Small intestine (tissue), 7 donors: Measurements from ENCODE around the gene ATP5F1C. TPM values are rescaled to one million over a fixed set of nuclear protein-coding genes. Genes with fewer than 3 reads are reported as not detected.
"Not testable (repeated sequence)": the region's sequence is repeated elsewhere in the genome, so short reads cannot be mapped to it uniquely, and the experiment has no call there.

ENCODE experiments used
- DNase-seq, 2 donors: peaks; one replicate each; pipeline versions ENCODE4 v3.0.0 to v3.0.0-alpha.2; 2013
- FAIRE-seq: peaks from 2 replicates; lab custom pipeline; 2012; peaks lifted over from hg19 to GRCh38; lab: Jason Lieb, UNC
- H3K27ac ChIP-seq, 3 donors: one replicate each; pipeline ENCODE4 v1.5.1; 2013; ENCODE audit warnings: low read length in 2 of 3, mild to moderate bottlenecking in 2 of 3, control low read depth in 1 of 3, inconsistent platforms in 1 of 3, low read depth in 1 of 3, moderate library complexity in 1 of 3
- H3K27me3 ChIP-seq, 3 donors: one replicate each; pipeline ENCODE4 v1.6.1; 2013; ENCODE audit warnings: low read length in 3 of 3, inconsistent platforms in 1 of 3; ENCODE audit not compliant: control insufficient read depth in 3 of 3, insufficient read depth in 3 of 3
- H3K36me3 ChIP-seq, 3 donors: one replicate each; pipeline ENCODE4 v1.6.1; 2013; ENCODE audit warnings: low read length in 3 of 3, inconsistent platforms in 1 of 3, low read depth in 1 of 3, mild to moderate bottlenecking in 1 of 3, moderate library complexity in 1 of 3; ENCODE audit not compliant: control insufficient read depth in 3 of 3, insufficient read depth in 2 of 3
- H3K4me1 ChIP-seq, 3 donors: one replicate each; pipeline ENCODE4 v1.6.1; 2013; ENCODE audit warnings: low read length in 2 of 3, inconsistent platforms in 1 of 3, low read depth in 1 of 3, mild to moderate bottlenecking in 1 of 3, moderate library complexity in 1 of 3; ENCODE audit not compliant: control insufficient read depth in 3 of 3, insufficient read depth in 2 of 3
- H3K4me3 ChIP-seq, 3 donors: one replicate each; pipeline ENCODE4 v1.5.1; 2013; ENCODE audit warnings: low read length in 3 of 3, control low read depth in 1 of 3, inconsistent platforms in 1 of 3, low read depth in 1 of 3, mild to moderate bottlenecking in 1 of 3, moderate library complexity in 1 of 3
- H3K9me3 ChIP-seq, 2 donors: one replicate each; pipeline ENCODE4 v1.6.1; 2013; ENCODE audit warnings: low read depth in 1 of 2, low read length in 1 of 2; ENCODE audit not compliant: control insufficient read depth in 2 of 2, insufficient read depth in 1 of 2
- WGBS, 3 donors: extraction: QIAGEN DNeasy Blood & Tissue Kit; methylation state at CpG; one replicate each; pipeline ENCODE4 v1.1.7; 2013; 5-methylcytosine and 5-hydroxymethylcytosine counted together
- polyA plus RNA-seq, 4 donors: library from polyadenylated mRNA; stranded (reverse) in 3 of 4; unstranded in 1 of 4; fragments of 200-250 nt in 3 of 4; fragments of 120-200 nt in 1 of 4; gene quantifications; one replicate each; pipeline versions ENCODE4 v1.2.1 to v1.2.3, GENCODE V29; 2013
- donor health status: healthy with polysubstance abuse.
- donor health status: control.
- donor health status: control.
- donor health status: Bipolar disorder and iron deficiency.
- donor health status: healthy.

The ATP5F1C gene
- polyA plus RNA-seq, 4 donors: 304 to 1,460 (median 611) TPM

GRCh38 chr10:7797582-7797981, 9.6 kb downstream of the ATP5F1C start:
- DNase-seq (no peak), FAIRE-seq (no peak)
- H3K36me3 ChIP-seq: peaks cover 9 to 24% (median 23%) of the 10 kb centered on the region in 3 donors
- no peaks in the 10 kb centered on the region for H3K9me3 ChIP-seq
- H3K27me3 ChIP-seq: no peaks in the 10 kb centered on the region
- 77 to 80% (median 77%) methylated on average over 6 of the region's 6 CpGs for WGBS, 3 donors
- H3K4me1 ChIP-seq: peaks cover 0 to 3% (median 0%) of the 10 kb centered on the region in 3 donors
- H3K4me3 ChIP-seq: no peak overlapping the region
- no peak overlapping the region for H3K27ac ChIP-seq

- no peaks in the 10 kb centered on the region for H3K9me3 ChIP-seq
Observed at GRCh38 chr10:7802606-7803005, 14.6 kb downstream of the ATP5F1C start.

GRCh38 chr10:7804216-7804615, 16.2 kb downstream of the ATP5F1C start:
- Histone ChIP-seq H3K27me3 (no peaks in the 10 kb centered on the region), H3K9me3 (no peaks in the 10 kb centered on the region), H3K4me1 (no peaks in the 10 kb centered on the region), H3K4me3 (no peak overlapping the region), H3K36me3 (peaks cover 11 to 25% (median 19%) of the 10 kb centered on the region in 3 donors), H3K27ac (no peak overlapping the region)
- DNase-seq (no peak), FAIRE-seq (no peak)
- 90 to 95% (median 94%) methylated on average over 6 of the region's 6 CpGs for WGBS, 3 donors

More at GRCh38 chr10:7802606-7803005, 14.6 kb downstream of the ATP5F1C start:
- Histone ChIP-seq H3K4me3 (no peak overlapping the region), H3K36me3 (peaks cover 11 to 28% (median 23%) of the 10 kb centered on the region in 3 donors), H3K27ac (no peak overlapping the region), H3K27me3 (no peaks in the 10 kb centered on the region), H3K4me1 (no peaks in the 10 kb centered on the region)
- DNase-seq (no peak), FAIRE-seq (no peak)
- WGBS, 3 donors: 94 to 96% (median 94%) methylated on average over 4 of the region's 4 CpGs

GRCh38 chr10:7804741-7805140, 16.8 kb downstream of the ATP5F1C start:
- H3K27me3 ChIP-seq: no peaks in the 10 kb centered on the region
- no peak for FAIRE-seq
- WGBS, 3 donors: 49 to 78% (median 70%) methylated on average over 2 of the region's 2 CpGs

GRCh38 chr10:7808686-7809267, 20.8 kb downstream of the ATP5F1C start:
- peaks cover 2 to 18% (median 2%) of the 10 kb centered on the region in 3 donors for H3K36me3 ChIP-seq

More at GRCh38 chr10:7804741-7805140, 16.8 kb downstream of the ATP5F1C start:
- Histone ChIP-seq H3K4me3 (no peak overlapping the region), H3K9me3 (no peaks in the 10 kb centered on the region), H3K4me1 (no peaks in the 10 kb centered on the region), H3K36me3 (peaks cover 11 to 25% (median 16%) of the 10 kb centered on the region in 3 donors), H3K27ac (no peak overlapping the region)
- no peak for DNase-seq

GRCh38 chr10:7810443-7810842, 22.5 kb downstream of the ATP5F1C start:
- Histone ChIP-seq H3K27ac (no peak overlapping the region), H3K36me3 (peaks cover 0 to 10% (median 2%) of the 10 kb centered on the region in 3 donors), H3K9me3 (no peaks in the 10 kb centered on the region), H3K4me3 (no peak overlapping the region), H3K27me3 (peaks cover 0 to 3% (median 0%) of the 10 kb centered on the region in 3 donors), H3K4me1 (no peaks in the 10 kb centered on the region)
- FAIRE-seq (no peak), DNase-seq (no peak)
- WGBS, 3 donors: 69 to 81% (median 73%) methylated on average over 7 of the region's 7 CpGs

More at GRCh38 chr10:7808686-7809267, 20.8 kb downstream of the ATP5F1C start:
- no peak for FAIRE-seq
- H3K27ac ChIP-seq: no peak overlapping the region
- DNase-seq: no peak
- H3K4me1 ChIP-seq: no peaks in the 10 kb centered on the region
- H3K27me3 ChIP-seq: peaks cover 0 to 3% (median 0%) of the 10 kb centered on the region in 3 donors
- 64 to 76% (median 68%) methylated on average over 4 of the region's 4 CpGs for WGBS, 3 donors
- no peaks in the 10 kb centered on the region for H3K9me3 ChIP-seq
- H3K4me3 ChIP-seq: no peak overlapping the region

- no peak overlapping the region for H3K27ac ChIP-seq
- H3K4me3 ChIP-seq: no peak overlapping the region
- WGBS, 3 donors: 78 to 88% (median 85%) methylated on average over 5 of the region's 5 CpGs
- H3K36me3 ChIP-seq: peaks cover 0 to 7% (median 2%) of the 10 kb centered on the region in 3 donors
- no peaks in the 10 kb centered on the region for H3K9me3 ChIP-seq
- FAIRE-seq: no peak
- no peaks in the 10 kb centered on the region for H3K4me1 ChIP-seq
- peaks cover 0 to 3% (median 0%) of the 10 kb centered on the region in 3 donors for H3K27me3 ChIP-seq
- DNase-seq: no peak
Observed at GRCh38 chr10:7811000-7811399, 23.0 kb downstream of the ATP5F1C start.

GRCh38 chr10:7811743-7812142, 23.8 kb downstream of the ATP5F1C start:
- DNase-seq: peak in 1 of 2 donors; percentile 10
- 29 to 58% (median 43%) methylated on average over 7 of the region's 7 CpGs for WGBS, 3 donors
- H3K27me3 ChIP-seq, H3K4me3 ChIP-seq, H3K9me3 ChIP-seq, FAIRE-seq, H3K36me3 ChIP-seq, H3K4me1 ChIP-seq, H3K27ac ChIP-seq: not testable (repeated sequence)
